ENCODE measurements around the gene KIF6. TPM values are rescaled to one million over a fixed set of nuclear protein-coding genes. Genes with fewer than 3 reads are reported as not detected.

Gene KIF6
- total RNA-seq, 2 donors from 2014 or later = 0.09 to 0.97 TPM

DNA sequence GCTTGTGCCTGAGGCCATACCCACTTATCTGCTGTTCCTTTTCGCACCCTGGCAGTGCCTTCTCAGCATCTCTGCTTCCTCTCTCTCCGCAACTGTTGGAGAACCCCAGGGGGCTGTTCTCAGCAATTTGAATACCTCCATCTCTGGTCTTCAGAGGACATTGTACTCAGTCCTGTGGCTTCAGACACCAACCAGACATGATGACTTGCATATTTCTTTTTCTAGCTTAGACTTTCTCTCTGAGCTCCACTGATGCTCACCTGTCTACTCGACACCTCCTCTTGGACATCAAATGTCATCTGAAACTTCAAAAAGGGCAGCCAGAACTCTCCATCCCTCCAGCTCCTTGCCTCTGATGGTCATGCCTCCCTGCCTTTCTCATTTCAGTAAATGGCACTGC lies 383.9 kb downstream of the KIF6 start:
- Histone ChIP-seq H3K4me3 (no peak overlapping the region), H3K9me3 (no peaks in the 10 kb centered on the region), H3K27me3 (replicated peaks; ENCODE audit: insufficient read depth) (no peaks in the 10 kb centered on the region), H3K36me3 (no peaks in the 10 kb centered on the region), H3K27ac (no peak overlapping the region), H3K4me1 (replicated peaks) (no peaks in the 10 kb centered on the region)
- no peak for TF ChIP-seq POLR2AphosphoS5 (IDR thresholded peaks at IDR 0.05)
- no peak for TF ChIP-seq CTCF (IDR thresholded peaks at IDR 0.05)
- no peak for TF ChIP-seq POLR2A (IDR thresholded peaks at IDR 0.05)
- intact Hi-C loops (cut with DNase I) = no loop called here
- 90% methylated on average over 3 of the region's 3 CpGs for WGBS
- no peak for DNase-seq (ENCODE audit: low spot score)

DNA sequence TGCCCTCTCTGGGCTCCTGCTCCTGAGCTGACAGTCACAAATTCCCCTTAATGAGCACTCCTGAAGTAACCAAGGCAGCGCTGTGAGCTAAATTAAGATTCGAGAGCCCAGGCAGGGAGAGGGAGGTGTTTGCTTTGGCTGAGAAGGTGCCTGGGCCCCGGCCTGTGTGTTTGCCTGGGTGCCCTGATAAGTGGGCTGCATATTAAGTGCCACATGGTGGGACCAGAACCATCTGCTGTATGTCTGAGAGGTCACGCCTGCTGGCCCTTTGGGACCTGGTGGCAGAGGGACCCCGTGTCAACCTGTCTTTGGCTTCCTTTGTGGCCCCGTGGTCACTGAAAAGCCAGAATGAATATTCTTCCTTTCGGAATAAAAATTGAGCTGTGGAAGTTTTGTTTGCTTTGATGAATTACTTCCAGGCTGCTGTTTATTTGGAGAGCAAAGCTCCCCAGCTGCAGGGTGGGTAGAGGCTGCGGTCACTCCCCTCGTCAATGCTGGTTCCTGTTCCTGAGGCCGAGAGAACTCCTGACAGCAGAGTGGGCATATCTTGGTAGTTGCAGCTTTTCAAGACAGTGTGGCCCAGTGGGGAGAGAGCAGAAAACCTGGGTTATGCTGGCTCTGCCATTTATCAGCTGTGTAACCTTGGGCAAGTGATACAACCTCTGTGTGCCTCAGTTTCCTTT lies 385.2 kb downstream of the KIF6 start:
- Histone ChIP-seq H3K4me1 (replicated peaks) (no peaks in the 10 kb centered on the region), H3K27me3 (replicated peaks; ENCODE audit: insufficient read depth) (no peaks in the 10 kb centered on the region), H3K36me3 (no peaks in the 10 kb centered on the region), H3K9me3 (no peaks in the 10 kb centered on the region), H3K27ac (no peak overlapping the region), H3K4me3 (no peak overlapping the region)
- TF ChIP-seq POLR2A (IDR thresholded peaks at IDR 0.05) = no peak
- 35% methylated on average over 10 of the region's 10 CpGs for WGBS
- intact Hi-C loops (cut with DNase I) = no loop called here
- DNase-seq (ENCODE audit: low spot score) = no peak

GRCh38 chr6:39339096-39339867 lies 385.9 kb downstream of the KIF6 start:
- H3K9me3 ChIP-seq = no peaks in the 10 kb centered on the region
- 45% methylated on average over 9 of the region's 9 CpGs for WGBS
- no peak overlapping the region for H3K27ac ChIP-seq
- TF ChIP-seq POLR2AphosphoS5 (IDR thresholded peaks at IDR 0.05) = no peak
- no peaks in the 10 kb centered on the region for H3K4me1 ChIP-seq (replicated peaks)
- intact Hi-C loops (cut with DNase I) = no loop called here
- no peak for DNase-seq (ENCODE audit: low spot score)
- no peak overlapping the region for H3K4me3 ChIP-seq
- H3K27me3 ChIP-seq (replicated peaks; ENCODE audit: insufficient read depth) = no peaks in the 10 kb centered on the region
- no peaks in the 10 kb centered on the region for H3K36me3 ChIP-seq

DNA sequence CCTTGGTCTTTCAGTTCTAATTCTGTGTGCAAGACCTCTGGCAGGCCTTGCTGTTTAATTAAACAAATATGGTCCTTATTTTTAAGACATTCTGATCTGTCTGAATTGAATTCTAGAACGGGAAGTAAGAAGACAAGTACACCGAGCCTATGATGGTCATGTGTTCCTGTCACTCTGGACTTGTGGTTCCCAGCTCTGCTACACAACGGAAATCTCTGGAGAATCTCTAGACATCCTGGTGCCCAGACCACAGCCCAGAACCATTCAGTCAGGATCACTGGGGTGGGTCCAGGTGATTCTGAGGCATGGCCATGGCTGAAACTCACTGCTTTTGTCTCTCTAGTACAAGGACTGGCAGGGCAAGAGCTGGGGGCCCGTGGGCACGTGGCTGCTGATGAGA lies 386.8 kb downstream of the KIF6 start:
- no peak overlapping the region for H3K27ac ChIP-seq
- 73% methylated on average over 5 of the region's 5 CpGs for WGBS

GRCh38 chr6:39335780-39336545 lies 389.2 kb downstream of the KIF6 start:
- TF ChIP-seq POLR2AphosphoS5 (IDR thresholded peaks at IDR 0.05) (no peak), CTCF (IDR thresholded peaks at IDR 0.05) (no peak), POLR2A (IDR thresholded peaks at IDR 0.05) (no peak)
- intact Hi-C loops (cut with DNase I) = no loop called here
- WGBS = 42% methylated on average over 5 of the region's 5 CpGs

More for the DNA sequence above, 386.8 kb downstream of the KIF6 start:
- DNase-seq (ENCODE audit: low spot score) = no peak
- Histone ChIP-seq H3K27me3 (replicated peaks; ENCODE audit: insufficient read depth) (no peaks in the 10 kb centered on the region), H3K4me1 (replicated peaks) (no peaks in the 10 kb centered on the region), H3K9me3 (no peaks in the 10 kb centered on the region), H3K4me3 (no peak overlapping the region), H3K36me3 (no peaks in the 10 kb centered on the region)
- intact Hi-C loops (cut with DNase I) = no loop called here
- TF ChIP-seq CTCF (IDR thresholded peaks at IDR 0.05) = no peak
- no peak for TF ChIP-seq POLR2A (IDR thresholded peaks at IDR 0.05)

More at GRCh38 chr6:39335780-39336545, 389.2 kb downstream of the KIF6 start:
- Histone ChIP-seq H3K9me3 (no peaks in the 10 kb centered on the region), H3K4me3 (no peak overlapping the region), H3K27ac (no peak overlapping the region), H3K4me1 (replicated peaks) (no peaks in the 10 kb centered on the region), H3K27me3 (replicated peaks; ENCODE audit: insufficient read depth) (no peaks in the 10 kb centered on the region), H3K36me3 (no peaks in the 10 kb centered on the region)
- no peak for DNase-seq (ENCODE audit: low spot score)
